Right lobe of liver (tissue), 4 donors: Measurements from ENCODE around the gene RGS6.

ENCODE experiments used
- CTCF ChIP-seq, 4 donors: fragments of 200-600 bp in 3 of 4; fragments of 450-650 bp in 1 of 4; IDR thresholded peaks; one replicate each; pipeline versions ENCODE4 v1.5.1 to v1.8.0; 2016 to 2022; ENCODE audit warnings: antibody characterized with exemption in 4 of 4, mild to moderate bottlenecking in 2 of 4
- POLR2A ChIP-seq: fragments of 450-650 bp; IDR thresholded peaks from one replicate; pipeline ENCODE4 v1.6.1; 2017; ENCODE audit warnings: antibody characterized with exemption, mild to moderate bottlenecking
- donor health status: DM: no; HTN: no; CAD: no.
- donor health status: DM: no; HTN: no; CAD: no.
- donor health status: DM: no; HTN: yes; CAD: no.

GRCh38 chr14:72554994-72555608, 622.9 kb downstream of the RGS6 start:
- TF ChIP-seq POLR2A, result no peak
- peak in 2 of 4 donors; percentile 12 to 23 for TF ChIP-seq CTCF (IDR thresholded peaks at IDR 0.05)
